ENCODE measurements around the gene CPNE9. TPM values are rescaled to one million over a fixed set of nuclear protein-coding genes. Genes with fewer than 3 reads are reported as not detected.

Gene CPNE9
- total RNA-seq, 1 experiment from 2014 or later, result 3.5 TPM

DNA sequence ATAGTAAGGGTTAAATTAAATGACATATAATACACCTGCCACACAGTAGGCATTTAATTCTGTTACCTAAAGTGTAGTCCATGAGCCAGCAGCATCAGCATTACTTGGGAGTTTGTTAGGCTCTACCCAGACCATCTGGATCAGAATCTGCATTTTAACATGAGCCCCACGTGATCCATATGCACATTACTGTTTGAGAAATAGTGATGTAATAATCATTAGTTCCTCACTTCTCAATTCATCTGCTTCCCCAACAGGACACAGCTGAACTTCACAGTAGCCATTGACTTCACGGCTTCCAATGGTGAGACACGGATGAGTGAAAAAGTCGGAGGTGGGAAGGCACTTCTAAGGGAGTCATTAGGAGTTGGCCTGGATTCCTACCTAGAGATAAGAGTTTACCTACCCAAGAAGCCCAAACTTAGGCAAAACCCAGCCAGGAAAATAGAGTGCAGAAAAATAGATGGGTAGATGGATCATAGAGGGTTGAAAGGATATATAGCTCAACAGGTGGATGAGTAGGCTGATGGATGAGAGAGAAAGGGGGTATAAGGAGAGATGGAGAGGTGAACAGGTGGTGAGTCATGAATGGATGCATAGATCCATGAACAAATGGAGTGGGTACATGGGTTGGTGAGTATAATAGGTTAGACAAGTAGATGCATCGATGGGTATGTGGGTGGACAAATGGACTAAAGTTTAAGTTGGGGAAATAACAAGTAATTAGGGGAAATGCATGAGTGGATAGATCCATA lies 13.3 kb downstream of the CPNE9 start:
- no peak overlapping the region for H3K27ac Mint-ChIP-seq
- no peaks in the 10 kb centered on the region for H3K27me3 ChIP-seq (ENCODE audit: insufficient read depth, low read length)
- no peaks in the 10 kb centered on the region for H3K79me1 ChIP-seq (ENCODE audit: insufficient read depth, low read depth, low read length, poor library complexity, severe bottlenecking)
- H3T11ph ChIP-seq (ENCODE audit: low read length), result no peak overlapping the region
- no peak overlapping the region for H2AK5ac ChIP-seq (ENCODE audit: insufficient read length, low read length)
- WGBS (ENCODE audit: extremely low coverage, insufficient read length, low lambda C conversion rate), result no CpG with 5 or more reads among the region's 5 CpGs
- no peaks in the 10 kb centered on the region for H3K79me2 ChIP-seq (ENCODE audit: insufficient read depth, low read length)
- H3K4me1 ChIP-seq (ENCODE audit: insufficient read depth, low read length), result no peaks in the 10 kb centered on the region; the same call in 1 of the 2 replicates
- DNase-seq, result no peak
- no peak overlapping the region for H3K23ac ChIP-seq (ENCODE audit: insufficient read length, low read depth, low read length)
- H3K18ac ChIP-seq (ENCODE audit: insufficient read length, low read depth, low read length), result no peak overlapping the region
- H3K23me2 ChIP-seq (ENCODE audit: insufficient read length, low read depth, low read length, poor library complexity, severe bottlenecking), result no peaks in the 10 kb centered on the region
- no peak overlapping the region for H4K91ac ChIP-seq (ENCODE audit: insufficient read length, low read depth, low read length)
- no peaks in the 10 kb centered on the region for H3K9me3 ChIP-seq (ENCODE audit: control insufficient read depth, low read depth, low read length)
- H4K8ac ChIP-seq (replicated peaks; ENCODE audit: insufficient read length, low read depth, low read length), result no peak overlapping the region
- H3K4me2 ChIP-seq (ENCODE audit: insufficient read depth, insufficient read length, low read length), result no peak overlapping the region
- no peak overlapping the region for H2BK15ac ChIP-seq (ENCODE audit: low read depth, low read length)
- H2AFZ ChIP-seq (ENCODE audit: low read length), result no peak overlapping the region
- no peak overlapping the region for H3K56ac ChIP-seq (ENCODE audit: insufficient read length, low read depth, low read length)
- no peak overlapping the region for H3K4ac ChIP-seq (ENCODE audit: low read depth, low read length)
- H2BK120ac ChIP-seq (ENCODE audit: low read depth, low read length, poor library complexity, severe bottlenecking), result no peak overlapping the region
- H3K27ac ChIP-seq (ENCODE audit: insufficient read length, low read depth, low read length), result no peak overlapping the region
- H3K14ac ChIP-seq (ENCODE audit: insufficient read depth, low read length), result no peak overlapping the region
- H4K5ac ChIP-seq (ENCODE audit: insufficient read length, low read depth, low read length), result no peak overlapping the region
- no peak overlapping the region for H2BK12ac ChIP-seq (ENCODE audit: insufficient read length, low read depth, low read length)
- peaks cover 7 to 8% of the 10 kb centered on the region in 2 experiments for H3K4me1 Mint-ChIP-seq
- H3K4me3 Mint-ChIP-seq, result no peak overlapping the region
- no peak overlapping the region for H2BK5ac ChIP-seq (ENCODE audit: insufficient read length, low read length)
- H2BK20ac ChIP-seq (ENCODE audit: low read depth, low read length, poor library complexity, severe bottlenecking), result no peak overlapping the region
- no peaks in the 10 kb centered on the region for H3K9me3 Mint-ChIP-seq
- no peak overlapping the region for H3K9ac ChIP-seq (ENCODE audit: extremely low read depth, insufficient read length, low read length)
- H3K27me3 Mint-ChIP-seq (ENCODE audit: low read depth), result peaks cover 6% of the 10 kb centered on the region
- TF ChIP-seq, protein P1, sequence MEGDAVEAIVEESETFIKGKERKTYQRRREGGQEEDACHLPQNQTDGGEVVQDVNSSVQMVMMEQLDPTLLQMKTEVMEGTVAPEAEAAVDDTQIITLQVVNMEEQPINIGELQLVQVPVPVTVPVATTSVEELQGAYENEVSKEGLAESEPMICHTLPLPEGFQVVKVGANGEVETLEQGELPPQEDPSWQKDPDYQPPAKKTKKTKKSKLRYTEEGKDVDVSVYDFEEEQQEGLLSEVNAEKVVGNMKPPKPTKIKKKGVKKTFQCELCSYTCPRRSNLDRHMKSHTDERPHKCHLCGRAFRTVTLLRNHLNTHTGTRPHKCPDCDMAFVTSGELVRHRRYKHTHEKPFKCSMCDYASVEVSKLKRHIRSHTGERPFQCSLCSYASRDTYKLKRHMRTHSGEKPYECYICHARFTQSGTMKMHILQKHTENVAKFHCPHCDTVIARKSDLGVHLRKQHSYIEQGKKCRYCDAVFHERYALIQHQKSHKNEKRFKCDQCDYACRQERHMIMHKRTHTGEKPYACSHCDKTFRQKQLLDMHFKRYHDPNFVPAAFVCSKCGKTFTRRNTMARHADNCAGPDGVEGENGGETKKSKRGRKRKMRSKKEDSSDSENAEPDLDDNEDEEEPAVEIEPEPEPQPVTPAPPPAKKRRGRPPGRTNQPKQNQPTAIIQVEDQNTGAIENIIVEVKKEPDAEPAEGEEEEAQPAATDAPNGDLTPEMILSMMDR (conservative IDR thresholded peaks at IDR 0.05), result no peak
- H3K36me3 Mint-ChIP-seq (ENCODE audit: insufficient read depth in 1 of 3, low read depth in 3 of 3), result no peaks in the 10 kb centered on the region
- H4K20me1 ChIP-seq (ENCODE audit: control insufficient read depth, insufficient read depth, insufficient read length), result no peaks in the 10 kb centered on the region

All from H9 (cell line).